Activated CD8-positive, alpha-beta memory T cell treated with anti-CD3 and anti-CD28 coated beads, Interleukin-2, amount 50 U/mL, for 24 hours (primary cell): ENCODE measurements around the gene PTPRM.

ENCODE experiments used
- DNase-seq: peaks from one replicate; pipeline ENCODE4 v3.0.0-alpha.2; 2020; ENCODE audit errors: extremely low read depth

The PTPRM gene

GRCh38 chr18:8391068-8391467 lies 824.0 kb downstream of the PTPRM start:
- no peak for DNase-seq

GRCh38 chr18:8396254-8396653 lies 829.1 kb downstream of the PTPRM start:
- DNase-seq, result no peak

- DNase-seq, result no peak
These were observed 829.9 kb downstream of the PTPRM start for GRCh38 chr18:8397034-8397433.

- no peak for DNase-seq
These were observed 832.0 kb downstream of the PTPRM start for GRCh38 chr18:8399138-8399537.

GRCh38 chr18:8400193-8400752 lies 833.2 kb downstream of the PTPRM start:
- DNase-seq, result no peak

GRCh38 chr18:8400825-8401224 lies 833.7 kb downstream of the PTPRM start:
- DNase-seq, result no peak

GRCh38 chr18:8401606-8402005 lies 834.5 kb downstream of the PTPRM start:
- DNase-seq, result no peak

- no peak for DNase-seq
These were observed 835.1 kb downstream of the PTPRM start for GRCh38 chr18:8402237-8402636.

- no peak for DNase-seq
These were observed 836.6 kb downstream of the PTPRM start for GRCh38 chr18:8403713-8404112.

- DNase-seq, result no peak
These were observed 839.2 kb downstream of the PTPRM start for GRCh38 chr18:8406186-8406867.

- no peak for DNase-seq
These were observed 839.7 kb downstream of the PTPRM start for GRCh38 chr18:8406868-8407250.

GRCh38 chr18:8409151-8409550 lies 842.0 kb downstream of the PTPRM start:
- no peak for DNase-seq

- no peak for DNase-seq
These were observed 844.4 kb downstream of the PTPRM start for GRCh38 chr18:8411492-8411891.

GRCh38 chr18:8412117-8412516 lies 845.0 kb downstream of the PTPRM start:
- DNase-seq, result no peak

- no peak for DNase-seq
These were observed 846.1 kb downstream of the PTPRM start for GRCh38 chr18:8413189-8413588.

- DNase-seq, result no peak
These were observed 846.6 kb downstream of the PTPRM start for GRCh38 chr18:8413751-8414150.

- DNase-seq, result no peak
These were observed 849.3 kb downstream of the PTPRM start for GRCh38 chr18:8416212-8417019.

GRCh38 chr18:8422391-8422790 lies 855.3 kb downstream of the PTPRM start:
- DNase-seq, result no peak

- DNase-seq, result no peak
These were observed 856.0 kb downstream of the PTPRM start for GRCh38 chr18:8423051-8423557.

- no peak for DNase-seq
These were observed 857.4 kb downstream of the PTPRM start for GRCh38 chr18:8424481-8424880.

GRCh38 chr18:8424917-8425725 lies 858.0 kb downstream of the PTPRM start:
- no peak for DNase-seq

- DNase-seq, result no peak
These were observed 859.3 kb downstream of the PTPRM start for GRCh38 chr18:8426401-8426800.
